SK-N-SH treated with all-trans-retinoic acid at 6 μM for 48 hours (cell line): ENCODE measurements around the gene NCMAP.

ENCODE experiments used
- ARNTL ChIP-seq: fragments of 450-650 bp; formaldehyde crosslinking; IDR thresholded peaks from 2 replicates; pipeline ENCODE4 v1.5.0; 2020; ENCODE audit warnings: low read depth, mild to moderate bottlenecking, moderate library complexity, borderline replicate concordance
- CREB5 ChIP-seq: fragments of 250-450 bp; sonication (Bioruptor Pico); IDR thresholded peaks from 2 replicates; pipeline ENCODE4 v1.5.1; 2020; ENCODE audit warnings: low read depth, mild to moderate bottlenecking, moderate library complexity
- CSDC2 ChIP-seq: fragments of 250-450 bp; sonication (Bioruptor Pico); IDR thresholded peaks from 2 replicates; pipeline ENCODE4 v1.5.0; 2020; ENCODE audit warnings: mild to moderate bottlenecking, moderate library complexity
- ESRRG ChIP-seq: fragments of 250-450 bp; sonication (Bioruptor Pico); IDR thresholded peaks from 2 replicates; pipeline ENCODE4 v1.6.1; 2021; ENCODE audit warnings: mild to moderate bottlenecking
- ISL1 ChIP-seq: fragments of 250-450 bp; sonication (Bioruptor Pico); IDR thresholded peaks from 2 replicates; pipeline ENCODE4 v2.1.2; 2022; ENCODE audit warnings: mild to moderate bottlenecking, moderate library complexity
- OSR1 ChIP-seq: fragments of 250-450 bp; sonication (Bioruptor Pico); IDR thresholded peaks from 2 replicates; pipeline ENCODE4 v1.8.0; 2022; ENCODE audit warnings: moderate library complexity, mild to moderate bottlenecking, inconsistent platforms
- PPARA ChIP-seq: fragments of 250-450 bp; sonication (Bioruptor Pico); IDR thresholded peaks from 2 replicates; pipeline ENCODE4 v1.5.0; 2020; ENCODE audit warnings: mild to moderate bottlenecking, borderline replicate concordance
- ZFP30 ChIP-seq: fragments of 450-650 bp; formaldehyde crosslinking; IDR thresholded peaks from 2 replicates; pipeline ENCODE4 v1.5.0; 2022; ENCODE audit warnings: mild to moderate bottlenecking, moderate library complexity
- ZNF8 ChIP-seq: fragments of 450-650 bp; formaldehyde crosslinking; IDR thresholded peaks from 2 replicates; pipeline ENCODE4 v1.5.0; 2020; ENCODE audit warnings: mild to moderate bottlenecking, moderate library complexity
- TF ChIP-seq, protein P1 (sequence below): fragments of 250-450 bp; sonication (Bioruptor Pico); IDR thresholded peaks from 2 replicates; pipeline ENCODE4 v1.8.0; 2020; ENCODE audit warnings: mild to moderate bottlenecking, moderate library complexity, borderline replicate concordance

- TF ChIP-seq CSDC2 (CRISPR knock-in tag) (no peak), ESRRG (CRISPR knock-in tag) (no peak), ZFP30 (no peak), OSR1 (CRISPR knock-in tag) (no peak), CREB5 (CRISPR knock-in tag) (no peak), PPARA (CRISPR knock-in tag) (no peak), ISL1 (no peak), ARNTL (CRISPR knock-in tag) (no peak), ZNF8 (CRISPR knock-in tag) (no peak)
- TF ChIP-seq, protein P1, sequence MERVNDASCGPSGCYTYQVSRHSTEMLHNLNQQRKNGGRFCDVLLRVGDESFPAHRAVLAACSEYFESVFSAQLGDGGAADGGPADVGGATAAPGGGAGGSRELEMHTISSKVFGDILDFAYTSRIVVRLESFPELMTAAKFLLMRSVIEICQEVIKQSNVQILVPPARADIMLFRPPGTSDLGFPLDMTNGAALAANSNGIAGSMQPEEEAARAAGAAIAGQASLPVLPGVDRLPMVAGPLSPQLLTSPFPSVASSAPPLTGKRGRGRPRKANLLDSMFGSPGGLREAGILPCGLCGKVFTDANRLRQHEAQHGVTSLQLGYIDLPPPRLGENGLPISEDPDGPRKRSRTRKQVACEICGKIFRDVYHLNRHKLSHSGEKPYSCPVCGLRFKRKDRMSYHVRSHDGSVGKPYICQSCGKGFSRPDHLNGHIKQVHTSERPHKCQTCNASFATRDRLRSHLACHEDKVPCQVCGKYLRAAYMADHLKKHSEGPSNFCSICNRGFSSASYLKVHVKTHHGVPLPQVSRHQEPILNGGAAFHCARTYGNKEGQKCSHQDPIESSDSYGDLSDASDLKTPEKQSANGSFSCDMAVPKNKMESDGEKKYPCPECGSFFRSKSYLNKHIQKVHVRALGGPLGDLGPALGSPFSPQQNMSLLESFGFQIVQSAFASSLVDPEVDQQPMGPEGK = no peak
These were observed 10.5 kb downstream of the NCMAP start for GRCh38 chr1:24566236-24566867.
